Epidermal melanocyte (primary cell): ENCODE results near the gene CCDC170.

ENCODE experiments used
- DNase-seq: peaks from one replicate; pipeline ENCODE4 v3.0.0; 2011; ENCODE audit warnings: low spot score; ENCODE audit not compliant: insufficient read length

The CCDC170 gene

DNA sequence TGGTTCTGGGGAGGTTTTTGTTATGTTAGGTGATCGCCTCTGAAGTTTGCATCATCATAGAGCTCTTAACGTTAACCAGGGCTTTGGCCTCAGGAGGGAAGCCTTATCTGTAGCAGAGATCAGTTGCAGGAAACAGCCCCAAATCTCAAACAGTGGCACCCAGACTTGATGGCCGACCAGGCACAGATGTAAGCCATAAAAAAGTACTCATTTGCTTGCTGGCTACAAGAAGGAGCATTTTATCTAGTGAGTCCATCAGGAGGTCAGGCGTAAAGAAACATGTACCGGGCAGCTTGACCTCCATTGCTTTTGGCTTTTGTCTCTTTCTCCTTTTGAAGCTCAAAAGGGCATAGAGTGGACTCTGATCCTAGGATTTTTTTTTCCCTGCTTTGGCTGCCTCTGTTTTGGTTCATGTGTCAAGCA lies 122.3 kb downstream of the CCDC170 start:
- DNase-seq: no peak

DNA sequence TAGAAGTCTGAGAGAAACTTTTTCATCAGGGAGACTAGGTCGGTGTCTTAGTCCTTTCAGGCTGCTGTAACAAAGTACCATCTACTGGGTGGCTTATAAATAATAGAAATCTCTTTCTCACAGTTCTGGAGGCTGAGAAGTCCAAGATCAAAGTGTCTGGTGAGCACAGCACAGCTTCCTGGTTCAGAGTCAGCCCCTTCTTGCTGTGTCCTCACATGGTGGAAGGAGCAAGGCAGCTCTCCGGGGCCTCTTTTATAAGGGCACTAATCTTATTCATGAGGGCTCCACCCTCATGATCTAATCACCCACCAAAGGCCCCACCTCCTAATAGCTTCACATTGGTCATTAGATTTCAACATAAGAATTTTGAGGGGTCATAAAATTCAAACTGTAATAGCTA lies 122.8 kb downstream of the CCDC170 start:
- no peak for DNase-seq

- no peak for DNase-seq
Measured at GRCh38 chr6:151617539-151617938, 123.7 kb downstream of the CCDC170 start.

- no peak for DNase-seq
Measured at GRCh38 chr6:151618717-151619116, 124.9 kb downstream of the CCDC170 start.

- DNase-seq: no peak
Measured at GRCh38 chr6:151620179-151620578, 126.4 kb downstream of the CCDC170 start.

- DNase-seq: no peak
Measured at GRCh38 chr6:151624071-151624470, 130.3 kb downstream of the CCDC170 start.

GRCh38 chr6:151624481-151624880 lies 130.7 kb downstream of the CCDC170 start:
- DNase-seq: no peak

DNA sequence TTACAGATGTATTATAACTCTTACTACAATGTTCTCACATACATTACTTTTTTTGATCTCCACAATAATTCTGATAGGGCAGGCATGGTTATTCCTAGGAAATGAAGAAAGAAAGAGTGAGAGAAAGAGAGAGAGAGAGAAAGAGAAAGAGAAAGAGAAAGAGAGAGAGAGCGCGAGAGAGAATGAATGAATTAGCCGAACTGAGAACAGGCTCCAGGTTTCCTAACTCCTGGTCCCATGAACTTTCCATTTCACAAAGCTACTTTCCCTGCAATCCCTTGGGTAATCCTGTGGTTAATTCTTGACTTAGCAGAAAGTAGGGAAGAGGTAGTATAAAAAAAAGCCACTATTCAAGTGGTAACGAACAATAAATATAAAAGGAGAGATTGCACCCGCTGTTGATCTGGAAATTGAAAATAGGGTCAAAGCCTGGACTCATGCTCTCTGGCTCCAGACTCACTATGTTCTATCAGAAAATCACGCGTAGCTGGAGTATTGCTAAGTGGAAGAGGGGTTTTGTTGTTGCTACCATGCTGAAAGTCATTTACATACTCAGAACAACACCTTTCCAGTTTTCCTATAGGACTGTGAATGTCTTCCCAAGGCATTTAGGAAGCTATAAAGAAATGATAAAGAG lies 131.2 kb downstream of the CCDC170 start:
- DNase-seq: no peak

GRCh38 chr6:151627689-151628444 lies 134.1 kb downstream of the CCDC170 start:
- no peak for DNase-seq

DNA sequence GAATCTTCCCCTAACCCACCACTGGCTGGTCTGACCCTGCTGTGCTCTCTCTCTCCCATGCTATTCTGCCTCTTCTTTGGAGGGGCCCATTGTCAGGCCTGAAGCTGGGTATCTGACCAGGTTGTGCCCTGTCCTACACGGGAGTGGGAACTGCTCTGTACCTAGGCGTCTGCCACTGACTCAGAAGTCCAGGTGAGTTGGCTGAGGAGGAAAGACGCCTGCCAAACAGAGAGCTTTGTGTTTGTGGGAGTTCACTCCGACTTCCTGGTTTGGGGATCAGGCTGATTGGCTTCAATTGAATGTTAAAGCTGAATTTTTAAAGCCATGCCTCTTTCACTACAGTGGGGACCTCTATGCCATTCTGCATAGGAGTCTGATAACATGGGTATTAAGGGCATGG lies 136.0 kb downstream of the CCDC170 start:
- no peak for DNase-seq

- no peak for DNase-seq
Measured at GRCh38 chr6:151630387-151630786, 136.6 kb downstream of the CCDC170 start.

- no peak for DNase-seq
Measured at GRCh38 chr6:151630991-151631655, 137.3 kb downstream of the CCDC170 start.

- no peak for DNase-seq
Measured at GRCh38 chr6:151632415-151632987, 138.7 kb downstream of the CCDC170 start.

DNA sequence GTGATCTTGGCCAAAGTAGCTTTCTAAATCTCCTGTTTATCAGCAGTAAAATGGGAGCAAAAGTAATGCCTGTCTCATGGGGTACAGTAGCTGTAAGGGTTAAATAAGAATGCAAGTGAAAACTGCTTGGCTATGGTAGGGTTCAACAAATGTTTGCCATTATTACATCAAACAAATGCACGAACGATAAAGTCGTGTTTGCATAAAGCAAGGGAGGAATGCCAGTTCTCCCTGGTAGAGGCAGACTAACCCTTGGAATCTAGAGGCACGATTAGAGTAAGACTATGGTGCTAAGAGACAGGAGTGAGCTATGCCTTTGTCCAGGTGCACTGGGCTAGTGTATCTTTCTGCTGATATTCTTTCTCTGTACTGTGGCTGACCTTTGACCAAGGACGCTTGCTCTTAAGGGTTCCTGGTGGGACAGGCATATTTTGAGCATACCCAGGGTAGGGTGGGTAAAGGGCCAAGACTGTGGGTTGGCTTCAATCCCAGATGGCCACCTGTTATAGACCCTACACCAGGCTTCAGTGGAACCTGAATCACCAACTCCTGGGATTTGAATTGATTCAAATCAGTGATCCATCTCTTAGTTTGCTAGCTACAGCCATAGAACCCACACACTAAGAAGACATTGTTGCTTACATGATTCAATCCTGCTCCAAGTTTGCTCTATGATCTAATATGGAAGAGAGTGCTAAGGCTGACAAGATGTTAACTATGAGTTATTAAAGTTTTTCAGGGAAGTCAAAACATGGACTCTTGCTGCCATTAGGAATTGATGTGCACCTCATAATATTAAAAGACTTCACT lies 139.9 kb downstream of the CCDC170 start:
- no peak for DNase-seq

DNA sequence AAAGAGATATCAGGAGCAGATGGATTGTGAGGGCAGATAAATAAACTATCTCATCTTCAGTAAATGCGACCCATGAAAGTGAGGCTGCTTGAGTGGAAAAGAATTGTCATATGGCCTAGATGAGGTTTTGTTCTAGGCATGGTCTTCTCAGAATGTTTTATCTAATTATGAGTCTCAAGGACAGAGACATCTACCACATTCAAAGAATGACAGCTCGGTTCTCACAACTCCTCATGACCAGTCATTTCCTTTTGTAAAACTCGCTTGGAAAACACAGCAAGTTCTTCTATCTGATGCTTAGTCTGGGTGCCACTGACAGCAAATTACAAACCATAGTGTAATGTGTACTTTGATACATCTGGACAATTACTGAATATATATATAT lies 140.5 kb downstream of the CCDC170 start:
- DNase-seq: no peak

- DNase-seq: no peak
Measured at GRCh38 chr6:151635741-151636140, 141.9 kb downstream of the CCDC170 start.

- DNase-seq: no peak
Measured at GRCh38 chr6:151637814-151638213, 144.0 kb downstream of the CCDC170 start.

DNA sequence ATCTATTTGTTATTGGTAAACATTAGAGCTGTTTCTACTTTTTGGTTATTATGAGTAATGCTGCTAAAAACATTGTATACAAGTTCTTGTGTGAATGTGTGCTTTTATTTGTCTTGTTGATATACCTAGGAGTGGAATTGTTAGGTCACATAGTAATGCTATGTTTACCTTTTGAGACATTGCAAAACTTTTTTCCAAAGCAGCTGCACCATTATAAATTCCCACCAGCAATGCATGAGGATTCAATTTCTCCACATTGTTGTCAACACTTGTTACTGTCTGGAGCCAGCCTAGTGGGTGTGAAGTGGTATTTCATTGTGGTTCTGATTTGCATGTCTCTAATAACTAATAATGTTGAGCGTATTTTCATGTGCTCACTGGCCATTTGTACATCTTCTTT lies 145.9 kb downstream of the CCDC170 start:
- DNase-seq: no peak

GRCh38 chr6:151641028-151641427 lies 147.2 kb downstream of the CCDC170 start:
- no peak for DNase-seq

GRCh38 chr6:151647976-151648639 lies 154.3 kb downstream of the CCDC170 start:
- no peak for DNase-seq

- DNase-seq: no peak
Measured at GRCh38 chr6:151649835-151650234, 156.0 kb downstream of the CCDC170 start.
